ENCODE results near the gene POGZ.

The POGZ gene

DNA sequence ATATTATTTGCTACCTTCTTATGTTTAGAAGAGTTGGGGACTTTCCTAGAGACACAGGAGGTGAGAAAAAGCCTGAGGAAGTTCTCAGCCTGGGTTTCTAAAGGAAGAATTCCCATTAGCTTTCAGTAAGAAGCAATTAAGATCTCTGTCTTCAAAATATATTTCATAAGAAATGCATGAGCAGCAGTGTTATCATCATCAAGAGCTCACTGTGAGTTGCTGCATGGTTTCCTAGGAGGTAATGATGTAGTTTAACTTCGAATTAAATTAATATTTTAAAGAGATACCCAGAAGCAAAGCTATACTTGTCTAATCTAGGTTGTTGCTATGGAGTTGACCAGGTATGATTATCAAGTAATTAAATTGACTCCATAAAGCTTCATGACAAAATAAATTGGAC lies 5.7 kb upstream of the POGZ start:
- no peak overlapping the region for H3K4me3 ChIP-seq (ENCODE audit: low read depth, low read length)
- no peak for TF ChIP-seq CTCF (IDR thresholded peaks at IDR 0.05; ENCODE audit: low read depth, low read length, missing control alignments)
- in situ Hi-C loops (cut with HindIII; ENCODE audit: low sequenced_read_pairs), result no loop called here
- no peak for DNase-seq (ENCODE audit: low read depth)

DNA sequence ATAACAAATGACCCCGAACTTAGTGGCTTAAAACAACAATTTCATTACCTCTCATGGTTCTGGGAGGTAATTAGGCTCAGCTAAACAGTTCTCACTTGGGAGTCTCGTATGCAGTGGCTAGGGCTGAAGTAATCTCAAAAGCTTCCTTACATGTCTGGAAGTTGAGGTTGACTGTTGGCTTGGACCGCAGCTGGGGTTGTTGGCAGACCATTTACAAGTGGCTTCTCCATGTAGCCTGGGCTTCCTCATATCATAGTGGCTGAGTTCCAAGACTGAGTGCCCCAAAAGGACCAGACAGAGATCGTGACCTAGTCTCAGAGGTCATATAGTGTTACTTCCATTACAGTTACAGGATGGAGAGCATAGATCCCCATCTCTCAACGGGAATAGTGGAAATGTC lies 2.4 kb upstream of the POGZ start:
- DNase-seq (ENCODE audit: low read depth), result no peak
- in situ Hi-C loops (cut with HindIII; ENCODE audit: low sequenced_read_pairs), result no loop called here
- TF ChIP-seq CTCF (IDR thresholded peaks at IDR 0.05; ENCODE audit: low read depth, low read length, missing control alignments), result no peak
- H3K4me3 ChIP-seq (ENCODE audit: low read depth, low read length), result no peak overlapping the region

GRCh38 chr1:151458802-151459330 lies 428 bp downstream of the POGZ start:
- in situ Hi-C loops (cut with HindIII; ENCODE audit: low sequenced_read_pairs), result no loop called here
- H3K4me3 ChIP-seq (ENCODE audit: low read depth, low read length), result peak overlapping the region; percentile 70
- DNase-seq (ENCODE audit: low read depth), result peak; percentile 24
- TF ChIP-seq CTCF (IDR thresholded peaks at IDR 0.05; ENCODE audit: low read depth, low read length, missing control alignments), result no peak

DNA sequence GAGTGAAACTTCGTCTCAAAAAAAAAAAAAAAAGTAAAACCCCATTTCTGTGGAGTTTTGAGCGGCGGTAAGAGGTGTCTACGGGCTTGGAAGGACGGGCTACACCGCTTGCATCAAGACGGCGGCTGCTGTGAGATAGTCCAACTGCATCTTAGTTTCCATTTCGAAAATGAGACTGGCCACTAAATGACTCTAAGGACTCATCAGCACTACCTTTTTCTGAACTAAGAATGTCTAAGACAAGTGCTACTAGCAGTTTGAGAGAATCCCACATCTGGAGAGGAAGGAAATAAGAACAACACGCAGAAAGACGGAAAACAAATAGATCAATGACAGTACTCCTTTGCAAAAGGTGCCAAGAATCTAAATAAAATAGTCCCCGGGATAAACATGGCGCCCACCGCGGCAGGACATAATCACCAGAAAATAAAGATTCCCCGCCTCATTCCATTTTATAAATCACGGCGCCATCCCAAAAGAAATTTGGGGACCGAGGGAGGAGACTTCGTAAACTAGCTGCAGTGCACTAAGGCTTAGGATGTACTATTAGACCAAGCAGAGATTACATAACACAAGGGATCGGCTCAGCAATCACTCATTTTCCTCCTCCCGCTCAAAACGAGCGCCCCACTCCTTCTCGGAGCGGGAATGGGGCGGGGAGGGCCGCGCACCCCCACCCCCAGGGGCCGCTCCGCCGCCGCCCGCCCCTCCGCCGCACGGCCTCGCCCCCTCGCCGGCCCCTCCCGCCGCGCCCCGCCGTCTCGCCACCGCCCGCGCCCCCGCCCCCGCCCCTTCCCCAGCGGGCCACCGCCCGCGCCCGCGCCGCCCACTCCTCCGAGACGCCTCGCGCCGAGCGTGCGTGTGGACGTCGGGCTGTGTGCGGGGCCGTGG lies 1.1 kb downstream of the POGZ start:
- TF ChIP-seq CTCF (IDR thresholded peaks at IDR 0.05; ENCODE audit: low read depth, low read length, missing control alignments), result no peak
- in situ Hi-C loops (cut with HindIII; ENCODE audit: low sequenced_read_pairs), result no loop called here
- H3K4me3 ChIP-seq (ENCODE audit: low read depth, low read length), result peak overlapping the region; percentile 70
- peak; percentile 82 for DNase-seq (ENCODE audit: low read depth)

- H3K4me3 ChIP-seq (ENCODE audit: low read depth, low read length), result no peak overlapping the region
- DNase-seq (ENCODE audit: low read depth), result no peak
- in situ Hi-C loops (cut with HindIII; ENCODE audit: low sequenced_read_pairs), result no loop called here
- TF ChIP-seq CTCF (IDR thresholded peaks at IDR 0.05; ENCODE audit: low read depth, low read length, missing control alignments), result no peak
Measured at GRCh38 chr1:151455966-151456365, 3.3 kb downstream of the POGZ start.

- H3K4me3 ChIP-seq (ENCODE audit: low read depth, low read length), result no peak overlapping the region
- in situ Hi-C loops (cut with HindIII; ENCODE audit: low sequenced_read_pairs), result no loop called here
- no peak for DNase-seq (ENCODE audit: low read depth)
- no peak for TF ChIP-seq CTCF (IDR thresholded peaks at IDR 0.05; ENCODE audit: low read depth, low read length, missing control alignments)
Measured at GRCh38 chr1:151455231-151455630, 4.1 kb downstream of the POGZ start.

Data from astrocyte of the cerebellum (primary cell).